AG04450 (cell line): ENCODE results near the gene TOX3. TPM values are rescaled to one million over a fixed set of nuclear protein-coding genes. Genes with fewer than 3 reads are reported as not detected.

Experiments
- CTCF ChIA-PET: fragments of 300-600, 350-600 bp; formaldehyde crosslinking; extraction: SDS; loops from one replicate; lab custom pipeline; 2022; ENCODE audit warnings: antibody characterized with exemption, inconsistent platforms; lab: Charles Lee
- POLR2A ChIA-PET: fragments of 350-600 bp; formaldehyde crosslinking; extraction: SDS; loops from one replicate; lab custom pipeline; 2021; ENCODE audit warnings: antibody characterized with exemption, inconsistent platforms; lab: Yijun Ruan, JAX
- DNase-seq: peaks from one replicate; pipeline ENCODE4 v3.0.0-alpha.2; 2011; ENCODE audit warnings: low read depth, low spot score
- H3K27ac ChIP-seq: one replicate; pipeline ENCODE4 v1.5.1; 2012; ENCODE audit warnings: low read depth, low read length, control low read depth
- H3K27me3 ChIP-seq: one replicate; pipeline ENCODE4 v1.6.0; 2012; ENCODE audit warnings: low read length; ENCODE audit not compliant: control insufficient read depth, insufficient read depth
- H3K4me3 ChIP-seq: 2 replicates; pipeline ENCODE4 v1.5.1; 2011; ENCODE audit warnings: mild to moderate bottlenecking, low read depth, low read length, control low read depth
- H3K9me3 ChIP-seq: 2 replicates; pipeline ENCODE4 v1.5.1; 2012; ENCODE audit warnings: low read length; ENCODE audit not compliant: control insufficient read depth, insufficient read depth
- polyA plus RNA-seq: library from polyadenylated mRNA; depleted of rRNA; stranded (reverse); fragments of >200 nt; gene quantifications from 2 replicates; pipeline ENCODE4 v1.2.3, GENCODE V29; 2011
- TF ChIP-seq, protein P1 (sequence below): IDR thresholded peaks from 2 replicates; pipeline ENCODE4 v1.5.1; 2011; ENCODE audit warnings: low read depth, low read length, control low read depth, inconsistent platforms

TOX3 gene
- polyA plus RNA-seq, 1 experiment = not detected

- peaks cover 9% of the 10 kb centered on the region for H3K9me3 ChIP-seq
- H3K27ac ChIP-seq = no peak overlapping the region
- CTCF ChIA-PET = interaction anchor here (0.7 kb wide), 1 partner anchor 182 kb away, joined by 3 read pairs; no protein-coding TSS in a partner anchor
- no peaks in the 10 kb centered on the region for H3K27me3 ChIP-seq
- POLR2A ChIA-PET = no interaction called here
- TF ChIP-seq, protein P1, sequence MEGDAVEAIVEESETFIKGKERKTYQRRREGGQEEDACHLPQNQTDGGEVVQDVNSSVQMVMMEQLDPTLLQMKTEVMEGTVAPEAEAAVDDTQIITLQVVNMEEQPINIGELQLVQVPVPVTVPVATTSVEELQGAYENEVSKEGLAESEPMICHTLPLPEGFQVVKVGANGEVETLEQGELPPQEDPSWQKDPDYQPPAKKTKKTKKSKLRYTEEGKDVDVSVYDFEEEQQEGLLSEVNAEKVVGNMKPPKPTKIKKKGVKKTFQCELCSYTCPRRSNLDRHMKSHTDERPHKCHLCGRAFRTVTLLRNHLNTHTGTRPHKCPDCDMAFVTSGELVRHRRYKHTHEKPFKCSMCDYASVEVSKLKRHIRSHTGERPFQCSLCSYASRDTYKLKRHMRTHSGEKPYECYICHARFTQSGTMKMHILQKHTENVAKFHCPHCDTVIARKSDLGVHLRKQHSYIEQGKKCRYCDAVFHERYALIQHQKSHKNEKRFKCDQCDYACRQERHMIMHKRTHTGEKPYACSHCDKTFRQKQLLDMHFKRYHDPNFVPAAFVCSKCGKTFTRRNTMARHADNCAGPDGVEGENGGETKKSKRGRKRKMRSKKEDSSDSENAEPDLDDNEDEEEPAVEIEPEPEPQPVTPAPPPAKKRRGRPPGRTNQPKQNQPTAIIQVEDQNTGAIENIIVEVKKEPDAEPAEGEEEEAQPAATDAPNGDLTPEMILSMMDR = no peak
- H3K4me3 ChIP-seq = no peak overlapping the region
- no peak for DNase-seq
Observed at GRCh38 chr16:52436339-52437276, 110.3 kb downstream of the TOX3 start.

DNA sequence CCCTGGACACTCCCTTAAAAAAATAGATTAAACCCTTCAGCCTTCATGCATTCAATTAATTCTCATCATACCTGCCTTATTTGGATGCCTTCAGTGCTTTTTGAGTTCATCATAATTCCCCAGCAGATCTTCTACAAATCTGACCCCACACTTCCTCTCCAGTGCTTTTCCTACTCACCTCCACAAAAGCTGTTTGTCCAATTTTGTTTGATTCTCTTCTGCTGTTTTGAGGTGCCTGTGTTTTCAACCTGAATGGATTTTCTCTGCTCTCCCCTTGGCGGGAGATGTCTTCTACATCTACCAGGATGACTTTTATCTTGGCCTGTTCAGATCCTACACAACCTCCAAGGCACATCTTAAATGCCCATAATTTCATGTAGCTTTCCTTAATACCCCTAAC, 112.7 kb downstream of the TOX3 start:
- Histone ChIP-seq H3K27ac (no peak overlapping the region), H3K4me3 (no peak overlapping the region), H3K9me3 (peaks cover 3% of the 10 kb centered on the region), H3K27me3 (no peaks in the 10 kb centered on the region)
- TF ChIP-seq, protein P1 = no peak
- CTCF ChIA-PET = interaction anchor here (0.6 kb wide), 1 partner anchor 66 kb away, joined by 3 read pairs; no protein-coding TSS in a partner anchor
- POLR2A ChIA-PET = no interaction called here
- DNase-seq = no peak

GRCh38 chr16:52433643-52434042, 113.3 kb downstream of the TOX3 start:
- Histone ChIP-seq H3K4me3 (no peak overlapping the region), H3K27me3 (no peaks in the 10 kb centered on the region), H3K9me3 (no peaks in the 10 kb centered on the region), H3K27ac (no peak overlapping the region)
- DNase-seq = no peak
- POLR2A ChIA-PET = no interaction called here
- TF ChIP-seq, protein P1 = no peak
- CTCF ChIA-PET = no interaction called here

DNA sequence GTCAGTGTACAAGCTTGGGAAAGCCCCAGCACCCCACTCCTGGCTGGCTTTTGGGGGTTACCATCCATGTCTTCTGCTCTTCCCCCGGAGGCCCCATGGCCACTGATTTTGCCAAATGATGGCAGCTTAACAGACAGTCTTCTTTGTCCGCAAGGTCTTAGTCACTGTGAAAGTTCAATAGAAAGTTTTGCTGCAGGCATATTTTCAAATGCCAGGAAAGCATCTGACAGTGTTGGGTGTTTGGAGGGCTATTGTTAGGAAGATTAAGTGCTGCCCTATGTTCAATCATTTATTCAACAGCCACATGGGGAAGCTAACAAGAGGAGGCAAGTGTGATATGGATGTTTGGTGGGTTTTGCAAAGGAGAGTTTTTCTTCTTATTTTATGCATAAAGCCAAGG, 122.4 kb downstream of the TOX3 start:
- TF ChIP-seq, protein P1 = no peak
- Histone ChIP-seq H3K4me3 (no peak overlapping the region), H3K9me3 (no peaks in the 10 kb centered on the region), H3K27me3 (no peaks in the 10 kb centered on the region), H3K27ac (no peak overlapping the region)
- ChIA-PET POLR2A (no interaction called here), CTCF (no interaction called here)
- no peak for DNase-seq

- Histone ChIP-seq H3K27me3 (no peaks in the 10 kb centered on the region), H3K4me3 (no peak overlapping the region), H3K9me3 (no peaks in the 10 kb centered on the region; the same call in 1 of the 2 replicates), H3K27ac (no peak overlapping the region)
- DNase-seq = no peak
- POLR2A ChIA-PET = no interaction called here
- CTCF ChIA-PET = no interaction called here
- TF ChIP-seq, protein P1 = no peak
Observed at GRCh38 chr16:52422307-52422706, 124.6 kb downstream of the TOX3 start.
